Pancreas (tissue), 10 donors: Measurements from ENCODE around the gene ZMYM4. TPM values are rescaled to one million over a fixed set of nuclear protein-coding genes. Genes with fewer than 3 reads are reported as not detected.

Source experiments
- ATAC-seq, 4 donors: fragments of 200-7000 bp; cut with Tn5 transposase; one replicate each; pipeline versions ENCODE4 v1.8.0 to v1.9.1; 2020; ENCODE audit warnings: mild to moderate bottlenecking in 4 of 4, moderate library complexity in 4 of 4
- DNase-seq, 6 donors: peaks; one replicate each; pipeline ENCODE4 v3.0.0-alpha.2; 2020
- FAIRE-seq: peaks from 2 replicates; lab custom pipeline; 2012; peaks lifted over from hg19 to GRCh38; lab: Jason Lieb, UNC
- H3K27ac ChIP-seq, 4 donors: fragments of 200-600 bp; sonication (generic); 1 replicate in 3 of 4; 2 replicates in 1 of 4; pipeline versions ENCODE4 v1.5.0 to v1.8.0; 2020
- H3K27me3 ChIP-seq, 4 donors: fragments of 200-600 bp; one replicate each; pipeline ENCODE4 v1.8.0; 2021
- H3K36me3 ChIP-seq, 3 donors: fragments of 200-600 bp; sonication (generic) in 1 of 3; one replicate each; pipeline versions ENCODE4 v1.5.0 to v1.8.0; 2020 to 2021
- H3K4me1 ChIP-seq, 3 donors: fragments of 200-600 bp; one replicate each; pipeline ENCODE4 v1.8.0; 2021
- H3K4me3 ChIP-seq, 4 donors: fragments of 200-600 bp; sonication (generic) in 2 of 4; one replicate each; pipeline versions ENCODE4 v1.5.0 to v1.8.0; 2020 to 2021
- H3K9me3 ChIP-seq, 4 donors: fragments of 200-600 bp; one replicate each; pipeline ENCODE4 v1.8.0; 2021
- CTCF ChIP-seq, 4 donors: fragments of 200-600 bp; sonication (generic) in 3 of 4; IDR thresholded peaks; one replicate each; pipeline versions ENCODE4 v1.5.0 to v1.8.0; 2021; ENCODE audit warnings: antibody characterized with exemption in 4 of 4
- WGBS, 2 donors: extraction: QIAGEN DNeasy Blood & Tissue Kit; methylation state at CpG; one replicate each; pipeline ENCODE4 v1.1.7; 2013; 5-methylcytosine and 5-hydroxymethylcytosine counted together
- intact Hi-C, 3 donors: fragments of 100-400 bp; cut with DNase I; formaldehyde crosslinking; loops; one replicate each; pipeline versions ENCODE4 v1.11.1 to v1.14.2; 2022
- polyA plus RNA-seq, 2 donors: library from polyadenylated mRNA; stranded (reverse); fragments of 200-250 nt; gene quantifications; one replicate each; pipeline ENCODE4 v1.2.3, GENCODE V29; 2013
- total RNA-seq, 6 donors: library from RNA; stranded (reverse); fragmentation: NEBNext Ultra II Directional in 4 of 6; extraction: Animal tissue kit (Norgen Biotek cat#: 25700) in 4 of 6; gene quantifications; one replicate each; pipeline versions ENCODE4 v1.2.1 to v1.2.4, GENCODE V29; 2021 to 2023
- donor health status: healthy with polysubstance abuse.
- donor health status: DM: no; HTN: no; CAD: no; lungs with moderate emphysema.
- donor health status: DM: no; HTN: no; CAD: no.
- donor health status: control.
- donor health status: control.
- donor health status: Bipolar disorder and iron deficiency.
- donor health status: DM: yes; HTN: yes; CAD: no.
- donor health status: DM: no; HTN: no; CAD: no.
- donor health status: DM: no; HTN: no; CAD: no.
- donor health status: DM: yes; HTN: yes; CAD: no.

ZMYM4 gene
- total and polyA plus RNA-seq, 8 donors: 10.5 to 31.1 (median 17.8) TPM

GRCh38 chr1:35270836-35271235, 2.3 kb downstream of the ZMYM4 start:
- Histone ChIP-seq H3K9me3 (no peaks in the 10 kb centered on the region), H3K4me1 (peaks cover 0 to 4% (median 0%) of the 10 kb centered on the region in 3 donors), H3K27me3 (no peaks in the 10 kb centered on the region), H3K36me3 (no peaks in the 10 kb centered on the region), H3K4me3 (no peak overlapping the region), H3K27ac (no peak overlapping the region)
- WGBS, 2 donors: 94 to 96% methylated on average over 3 of the region's 3 CpGs
- no peak for TF ChIP-seq CTCF (IDR thresholded peaks at IDR 0.05)
- no peak for ATAC-seq
- no peak for DNase-seq
- FAIRE-seq: no peak
- intact Hi-C loops: no loop called here

DNA sequence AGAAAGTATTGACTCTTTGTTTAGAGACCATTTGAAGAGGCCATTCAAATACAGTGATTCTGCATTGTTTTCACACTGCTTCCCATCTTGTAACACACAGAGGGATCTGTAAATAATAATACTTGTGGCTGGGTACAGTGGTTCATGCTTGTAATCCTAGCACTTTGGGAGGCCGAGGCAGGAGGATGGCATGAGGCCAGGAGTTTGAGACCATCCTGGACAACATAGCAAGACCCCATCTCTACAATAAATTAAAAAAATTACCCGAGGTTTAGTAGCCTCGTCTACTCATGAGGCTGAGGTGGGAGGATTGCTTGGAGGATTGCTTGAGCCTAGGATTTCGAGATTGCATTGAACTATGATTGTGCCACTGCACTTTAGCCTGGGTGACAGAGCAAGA, 5.7 kb downstream of the ZMYM4 start:
- no peak for DNase-seq
- Histone ChIP-seq H3K4me1 (peaks cover 0 to 4% (median 0%) of the 10 kb centered on the region in 3 donors), H3K36me3 (no peaks in the 10 kb centered on the region), H3K27ac (no peak overlapping the region), H3K27me3 (no peaks in the 10 kb centered on the region), H3K9me3 (no peaks in the 10 kb centered on the region), H3K4me3 (no peak overlapping the region)
- 84 to 90% methylated on average over 4 of the region's 4 CpGs for WGBS, 2 donors
- no peak for FAIRE-seq
- intact Hi-C loops: no loop called here
- no peak for TF ChIP-seq CTCF (IDR thresholded peaks at IDR 0.05)
- no peak for ATAC-seq

- 88 to 94% methylated on average over 6 of the region's 6 CpGs for WGBS, 2 donors
- ATAC-seq: no peak
- no peaks in the 10 kb centered on the region for H3K27me3 ChIP-seq
These were observed 10.5 kb downstream of the ZMYM4 start for GRCh38 chr1:35278886-35279554.

DNA sequence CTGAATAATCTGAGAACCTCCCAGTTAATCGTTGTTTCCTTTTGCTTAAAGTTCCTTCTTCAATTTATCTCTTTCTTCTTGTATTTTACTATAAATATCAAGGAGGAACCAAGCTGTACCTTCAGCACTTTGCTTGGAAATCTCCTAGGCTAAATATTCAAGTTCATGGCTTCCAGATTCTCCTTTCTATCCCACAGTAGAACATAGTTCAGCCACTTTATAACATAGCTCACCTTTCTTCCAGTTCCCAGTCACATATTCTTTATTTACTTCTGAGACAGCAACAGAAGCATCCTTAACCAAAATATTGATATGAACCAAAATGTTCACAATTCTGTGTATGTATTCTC, 11.0 kb downstream of the ZMYM4 start:
- TF ChIP-seq CTCF (IDR thresholded peaks at IDR 0.05): no peak
- Histone ChIP-seq H3K36me3 (no peaks in the 10 kb centered on the region), H3K4me1 (no peaks in the 10 kb centered on the region), H3K9me3 (no peaks in the 10 kb centered on the region), H3K27me3 (no peaks in the 10 kb centered on the region), H3K4me3 (no peak overlapping the region), H3K27ac (no peak overlapping the region)
- ATAC-seq (no peak), FAIRE-seq (no peak), DNase-seq (no peak)
- intact Hi-C loops: no loop called here
- 84 to 94% methylated on average over 1 of the region's 1 CpG for WGBS, 2 donors

More at GRCh38 chr1:35278886-35279554, 10.5 kb downstream of the ZMYM4 start:
- Histone ChIP-seq H3K4me1 (no peaks in the 10 kb centered on the region), H3K36me3 (no peaks in the 10 kb centered on the region), H3K27ac (no peak overlapping the region), H3K4me3 (no peak overlapping the region), H3K9me3 (no peaks in the 10 kb centered on the region)
- intact Hi-C loops: no loop called here
- DNase-seq (no peak), FAIRE-seq (no peak)
- TF ChIP-seq CTCF (IDR thresholded peaks at IDR 0.05): no peak

DNA sequence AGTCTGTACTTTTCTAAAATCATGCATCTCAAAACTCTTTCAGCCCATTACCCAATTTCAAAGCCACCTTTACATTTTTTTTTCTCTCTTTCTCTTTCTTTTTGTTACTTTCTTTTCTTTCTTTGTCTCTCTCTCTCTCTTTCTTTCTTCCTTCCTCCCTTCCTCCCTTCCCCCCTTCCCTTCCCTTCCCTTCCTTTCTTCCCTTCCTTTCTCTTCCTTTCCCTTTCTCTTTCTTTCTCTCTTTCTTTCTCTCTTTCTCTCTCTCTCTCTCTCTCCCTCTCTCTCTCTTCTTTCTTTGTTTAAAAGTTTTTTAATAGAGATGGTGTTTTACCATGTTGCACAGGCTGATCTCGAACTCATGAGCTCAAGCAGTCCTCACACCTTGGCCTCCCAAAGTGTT, 11.5 kb downstream of the ZMYM4 start:
- no peak for DNase-seq
- FAIRE-seq: no peak
- Histone ChIP-seq H3K9me3 (no peaks in the 10 kb centered on the region), H3K27ac (no peak overlapping the region), H3K4me3 (no peak overlapping the region), H3K27me3 (no peaks in the 10 kb centered on the region), H3K4me1 (no peaks in the 10 kb centered on the region), H3K36me3 (no peaks in the 10 kb centered on the region)
- no peak for ATAC-seq
- WGBS, 2 donors: 96 to 100% methylated on average over 1 of the region's 1 CpG
- intact Hi-C loops: no loop called here
- no peak for TF ChIP-seq CTCF (IDR thresholded peaks at IDR 0.05)
